Endothelial cell of umbilical vein (primary cell): Measurements from ENCODE around the gene EFCAB8. TPM values are rescaled to one million over a fixed set of nuclear protein-coding genes. Genes with fewer than 3 reads are reported as not detected.

Experiments used
- BruUV-seq: library from RNA; stranded (reverse); fragments of 400-500 nt; replicated peaks from 2 replicates; lab custom pipeline; 2021; lab: Mats Ljungman, UMichigan
- CTCF ChIA-PET: fragments of 300-600, 350-600 bp; sonication (Branson Sonifier 250); formaldehyde crosslinking; loops from one replicate; lab custom pipeline; 2021; ENCODE audit warnings: antibody characterized with exemption, inconsistent platforms; lab: Charles Lee
- POLR2A ChIA-PET: fragments of 300-600, 350-600 bp; sonication (Branson Sonifier 250); formaldehyde crosslinking; loops from one replicate; lab custom pipeline; 2021; ENCODE audit warnings: antibody characterized with exemption, inconsistent platforms; lab: Charles Lee
- DNase-seq: peaks from one replicate; pipeline ENCODE4 v3.0.0-alpha.2; 2011; ENCODE audit warnings: low read depth, low spot score
- FAIRE-seq: peaks from 2 replicates; lab custom pipeline; 2011; peaks lifted over from hg19 to GRCh38; lab: Jason Lieb, UNC
- H2AFZ ChIP-seq: 2 replicates; pipeline ENCODE4 v1.6.0; 2012; ENCODE audit warnings: low read depth, low read length, control low read depth, inconsistent platforms
- H3K27ac ChIP-seq: 2 replicates; pipeline ENCODE4 v1.5.1; 2011; ENCODE audit warnings: low read depth, mild to moderate bottlenecking, control low read depth, low read length, moderate library complexity; ENCODE audit not compliant: insufficient read depth
- H3K27me3 ChIP-seq, 2 experiments: 2 replicates each; pipeline versions ENCODE4 v1.6.0 to v1.6.1; 2011; ENCODE audit warnings: low read length in 2 of 2, mixed read lengths in 1 of 2; ENCODE audit not compliant: control insufficient read depth in 2 of 2, insufficient read depth in 2 of 2
- H3K36me3 ChIP-seq, 2 experiments: 2 replicates in 1 of 2; 3 replicates in 1 of 2; pipeline ENCODE4 v1.5.1; 2011; ENCODE audit warnings: low read length in 2 of 2, mild to moderate bottlenecking in 1 of 2, moderate library complexity in 1 of 2; ENCODE audit not compliant: control insufficient read depth in 2 of 2, insufficient read depth in 2 of 2; ENCODE audit errors: extremely low read depth in 1 of 2
- H3K4me1 ChIP-seq: 3 replicates; pipeline ENCODE4 v1.5.1; 2011; ENCODE audit warnings: mild to moderate bottlenecking, low read length; ENCODE audit not compliant: control insufficient read depth, insufficient read depth; ENCODE audit errors: extremely low read depth
- H3K4me2 ChIP-seq: 2 replicates; pipeline ENCODE4 v1.6.1; 2011; ENCODE audit warnings: low read length, control low read depth, mixed read lengths; ENCODE audit not compliant: insufficient read depth
- H3K4me3 ChIP-seq, 3 experiments: fragments of 200-600 bp in 1 of 3; sonication (generic), shearing (Covaris generic) in 1 of 3; replicated peaks in 1 of 3; 2 replicates each; pipeline ENCODE4 v1.5.1; 2011 to 2016; ENCODE audit warnings: control low read depth in 3 of 3, low read length in 3 of 3, mild to moderate bottlenecking in 2 of 3, inconsistent platforms in 1 of 3, low read depth in 1 of 3, moderate library complexity in 1 of 3; ENCODE audit not compliant: insufficient read depth in 1 of 3
- H3K79me2 ChIP-seq: 2 replicates; pipeline ENCODE4 v1.6.0; 2012; ENCODE audit warnings: low read length, inconsistent platforms; ENCODE audit not compliant: control insufficient read depth, insufficient read depth
- H3K9ac ChIP-seq: replicated peaks from 2 replicates; pipeline ENCODE3; 2011; ENCODE audit warnings: low read length, control low read depth; ENCODE audit not compliant: insufficient read depth; ENCODE audit errors: extremely low read depth
- H3K9me1 ChIP-seq: replicated peaks from 3 replicates; pipeline ENCODE4 v1.6.0; 2011; ENCODE audit warnings: mild to moderate bottlenecking, low read length; ENCODE audit not compliant: control insufficient read depth, insufficient read depth; ENCODE audit errors: extremely low read depth
- H3K9me3 ChIP-seq: replicated peaks from 2 replicates; pipeline ENCODE4 v1.5.1; 2012; ENCODE audit warnings: low read length, inconsistent platforms; ENCODE audit not compliant: control insufficient read depth, insufficient read depth
- H4K20me1 ChIP-seq: replicated peaks from 2 replicates; pipeline ENCODE3; 2011; ENCODE audit warnings: mild to moderate bottlenecking, low read length; ENCODE audit not compliant: control insufficient read depth, insufficient read depth; ENCODE audit errors: extremely low read depth
- FOS ChIP-seq: IDR thresholded peaks from 2 replicates; pipeline ENCODE4 v1.6.1; 2011; ENCODE audit warnings: mild to moderate bottlenecking, low read length, moderate library complexity, borderline replicate concordance; ENCODE audit not compliant: insufficient read depth
- JUN ChIP-seq: IDR thresholded peaks from 2 replicates; pipeline ENCODE4 v1.6.1; 2011; ENCODE audit warnings: borderline replicate concordance, low read depth; ENCODE audit not compliant: insufficient read length, insufficient read depth
- MYC ChIP-seq: IDR thresholded peaks from one replicate; pipeline ENCODE4 v1.6.1; 2011; ENCODE audit warnings: mild to moderate bottlenecking, low read depth, low read length
- dilution Hi-C: fragments of 300-500 bp; cut with MboI; formaldehyde crosslinking; loops from one replicate; pipeline ENCODE4 v1.15.0; 2019; ENCODE audit warnings: low sequenced_read_pairs; ENCODE audit not compliant: extremely low pct_ligation_motif_present
- intact Hi-C: fragments of 100-400 bp; cut with micrococcal nuclease; formaldehyde crosslinking; loops from one replicate; pipeline ENCODE4 v1.10.0; 2022
- polyA plus RNA-seq, 4 experiments: library from polyadenylated mRNA; depleted of rRNA in 3 of 4; stranded (reverse) in 3 of 4; unstranded in 1 of 4; fragments of >200 nt; gene quantifications; 2 replicates each; pipeline versions ENCODE4 v1.2.1 to v1.2.3, GENCODE V29; 2011 to 2012; ENCODE audit warnings: missing spikeins in 1 of 4
- total RNA-seq: library from RNA; stranded (reverse); gene quantifications from 2 replicates; pipeline ENCODE4 v1.2.3, GENCODE V29; 2021
- TF ChIP-seq, protein P1 (sequence below), 2 donors: IDR thresholded peaks; 1 replicate in 1 of 2; 2 replicates in 1 of 2; pipeline ENCODE4 v1.5.1; 2011; ENCODE audit warnings: low read length in 2 of 2, mild to moderate bottlenecking in 2 of 2, moderate library complexity in 2 of 2, control low read depth in 1 of 2, inconsistent platforms in 1 of 2, low read depth in 1 of 2; ENCODE audit not compliant: insufficient read depth in 1 of 2; ENCODE audit errors: extremely low read depth in 1 of 2
- TF ChIP-seq, protein P2 (sequence below): IDR thresholded peaks from 2 replicates; pipeline ENCODE4 v1.6.1; 2011; ENCODE audit not compliant: insufficient read depth, insufficient read length

EFCAB8 gene
- total and polyA plus RNA-seq, 2 donors (not counting 3 experiments of a cell fraction or from before 2014, with no cell fraction given), result 0.01 to 0.31 TPM

DNA sequence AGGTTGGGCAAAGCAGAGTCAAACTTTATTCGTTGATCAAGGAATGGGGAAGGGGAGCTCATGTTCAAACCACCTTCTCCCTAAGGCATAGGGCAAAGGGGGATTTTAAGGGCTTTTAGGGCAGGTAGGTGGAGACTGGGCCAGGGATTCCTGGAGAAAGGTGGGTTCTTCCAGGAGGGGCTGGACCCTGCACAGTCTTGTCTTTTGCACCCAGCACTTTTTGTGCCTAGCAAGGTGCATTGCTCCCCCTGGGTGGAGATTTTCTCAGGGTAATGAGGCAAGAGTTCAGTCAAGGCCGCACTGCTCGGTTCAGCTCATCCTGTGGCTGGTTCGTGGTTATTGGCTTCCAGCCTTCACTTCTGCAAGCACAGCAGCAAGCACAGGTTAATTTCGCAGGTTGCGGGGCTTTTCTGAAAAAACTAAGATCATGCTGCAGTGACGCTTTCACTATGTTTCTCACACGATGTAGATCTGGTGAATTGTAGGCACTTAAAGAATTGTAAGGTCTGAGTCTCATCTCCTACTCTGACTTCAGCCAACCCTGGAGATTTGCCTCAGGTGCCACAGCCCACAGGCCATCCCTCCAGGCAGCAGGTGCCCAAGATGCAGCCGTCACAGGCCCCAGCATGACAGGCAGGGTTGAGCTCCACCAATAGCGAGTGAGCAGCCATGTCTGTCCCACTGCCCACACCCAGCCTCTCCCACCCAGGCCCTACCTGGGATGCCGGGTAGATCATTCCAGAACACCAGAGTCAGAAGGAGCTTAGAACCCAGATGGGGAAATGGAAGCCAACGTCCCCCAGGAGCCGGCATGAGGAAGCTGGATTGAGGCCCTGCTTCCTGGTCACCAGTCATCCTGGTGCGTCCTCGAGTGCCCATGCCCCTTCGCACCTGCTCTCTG lies 108.4 kb downstream of the EFCAB8 start:
- H3K9me3 ChIP-seq, result no peaks in the 10 kb centered on the region
- CTCF ChIA-PET, result interaction anchor here (0.8 to 1.5 kb wide), 3 partner anchors 10 to 16 kb away, joined by 3 to 4 read pairs (median 3); no protein-coding TSS in a partner anchor
- H3K79me2 ChIP-seq, result no peaks in the 10 kb centered on the region
- no peaks in the 10 kb centered on the region for H3K9me1 ChIP-seq
- DNase-seq, result no peak
- no peak overlapping the region for H3K27ac ChIP-seq
- H3K4me3 ChIP-seq, result no peak overlapping the region
- TF ChIP-seq MYC (no peak), FOS (no peak), JUN (no peak)
- TF ChIP-seq, protein P1, sequence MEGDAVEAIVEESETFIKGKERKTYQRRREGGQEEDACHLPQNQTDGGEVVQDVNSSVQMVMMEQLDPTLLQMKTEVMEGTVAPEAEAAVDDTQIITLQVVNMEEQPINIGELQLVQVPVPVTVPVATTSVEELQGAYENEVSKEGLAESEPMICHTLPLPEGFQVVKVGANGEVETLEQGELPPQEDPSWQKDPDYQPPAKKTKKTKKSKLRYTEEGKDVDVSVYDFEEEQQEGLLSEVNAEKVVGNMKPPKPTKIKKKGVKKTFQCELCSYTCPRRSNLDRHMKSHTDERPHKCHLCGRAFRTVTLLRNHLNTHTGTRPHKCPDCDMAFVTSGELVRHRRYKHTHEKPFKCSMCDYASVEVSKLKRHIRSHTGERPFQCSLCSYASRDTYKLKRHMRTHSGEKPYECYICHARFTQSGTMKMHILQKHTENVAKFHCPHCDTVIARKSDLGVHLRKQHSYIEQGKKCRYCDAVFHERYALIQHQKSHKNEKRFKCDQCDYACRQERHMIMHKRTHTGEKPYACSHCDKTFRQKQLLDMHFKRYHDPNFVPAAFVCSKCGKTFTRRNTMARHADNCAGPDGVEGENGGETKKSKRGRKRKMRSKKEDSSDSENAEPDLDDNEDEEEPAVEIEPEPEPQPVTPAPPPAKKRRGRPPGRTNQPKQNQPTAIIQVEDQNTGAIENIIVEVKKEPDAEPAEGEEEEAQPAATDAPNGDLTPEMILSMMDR (IDR thresholded peaks at IDR 0.05; ENCODE audit: extremely low read depth in 1 of 2, insufficient read depth in 1 of 2, low read depth in 1 of 2, low read length in 2 of 2), result no peak
- TF ChIP-seq, protein P2, sequence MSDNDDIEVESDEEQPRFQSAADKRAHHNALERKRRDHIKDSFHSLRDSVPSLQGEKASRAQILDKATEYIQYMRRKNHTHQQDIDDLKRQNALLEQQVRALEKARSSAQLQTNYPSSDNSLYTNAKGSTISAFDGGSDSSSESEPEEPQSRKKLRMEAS, result no peak
- POLR2A ChIA-PET, result no interaction called here
- H3K4me1 ChIP-seq, result peaks cover 9% of the 10 kb centered on the region
- no peak overlapping the region for H3K9ac ChIP-seq
- BruUV-seq, result no TSS peak
- dilution Hi-C loops (no loop called here), intact Hi-C loops (no loop called here)
- peaks cover 1 to 2% of the 10 kb centered on the region in 2 experiments for H3K27me3 ChIP-seq
- no peaks in the 10 kb centered on the region for H3K36me3 ChIP-seq
- H4K20me1 ChIP-seq, result no peaks in the 10 kb centered on the region
- H2AFZ ChIP-seq, result no peak overlapping the region
- no peak for FAIRE-seq
- no peak overlapping the region for H3K4me2 ChIP-seq
